DOHH2 (cell line): ENCODE data around the gene GPR119.

Experiments
- H3F3A ChIP-seq: fragments of 200-600 bp; sonication (generic), shearing (Covaris generic); 2 replicates; pipeline ENCODE4 v1.6.0; 2016; ENCODE audit warnings: antibody characterized with exemption, mild to moderate bottlenecking; ENCODE audit not compliant: control insufficient read depth, insufficient read depth
- H3K27ac ChIP-seq: fragments of 200-600 bp; sonication (generic); 2 replicates; pipeline ENCODE4 v1.5.1; 2014; ENCODE audit warnings: low read depth, mild to moderate bottlenecking, low read length, moderate library complexity
- H3K27me3 ChIP-seq: fragments of 200-600 bp; sonication (generic); 2 replicates; pipeline ENCODE4 v1.6.1; 2014; ENCODE audit warnings: mild to moderate bottlenecking, low read length, mixed read lengths; ENCODE audit not compliant: control insufficient read depth
- H3K36me3 ChIP-seq: fragments of 200-600 bp; sonication (generic); 2 replicates; pipeline ENCODE4 v1.6.1; 2014; ENCODE audit warnings: mild to moderate bottlenecking, low read length, moderate library complexity, mixed read lengths; ENCODE audit not compliant: control insufficient read depth
- H3K4me1 ChIP-seq: fragments of 200-600 bp; sonication (generic); 2 replicates; pipeline ENCODE4 v1.6.1; 2014; ENCODE audit warnings: mild to moderate bottlenecking, low read length, mixed read lengths; ENCODE audit not compliant: control insufficient read depth
- H3K4me2 ChIP-seq: fragments of 200-600 bp; sonication (generic); 2 replicates; pipeline ENCODE4 v1.6.0; 2014; ENCODE audit warnings: mild to moderate bottlenecking, low read length, moderate library complexity
- H3K4me3 ChIP-seq: fragments of 200-600 bp; sonication (generic); 2 replicates; pipeline ENCODE4 v1.5.1; 2014; ENCODE audit warnings: mild to moderate bottlenecking, low read length, mixed read lengths
- H3K79me2 ChIP-seq: fragments of 200-600 bp; sonication (generic); 2 replicates; pipeline ENCODE4 v1.6.1; 2014; ENCODE audit warnings: mild to moderate bottlenecking, low read length, mixed read lengths; ENCODE audit not compliant: control insufficient read depth
- H3K9me2 ChIP-seq: fragments of 200-600 bp; sonication (generic); replicated peaks from 2 replicates; pipeline ENCODE4 v1.6.1; 2014; ENCODE audit warnings: mild to moderate bottlenecking, low read length, mixed read lengths; ENCODE audit not compliant: control insufficient read depth
- H3K9me3 ChIP-seq: fragments of 200-600 bp; sonication (generic); 2 replicates; pipeline ENCODE4 v1.6.1; 2014; ENCODE audit warnings: antibody characterized with exemption, low read length, mixed read lengths; ENCODE audit not compliant: control insufficient read depth, insufficient read depth
- H4K20me1 ChIP-seq: fragments of 200-600 bp; sonication (generic); 2 replicates; pipeline ENCODE4 v1.6.0; 2014; ENCODE audit warnings: low read depth, mild to moderate bottlenecking, antibody characterized with exemption, low read length, moderate library complexity; ENCODE audit not compliant: control insufficient read depth, insufficient read depth
- EZH2phosphoT487 ChIP-seq: fragments of 200-600 bp; sonication (generic); IDR thresholded peaks from 2 replicates; pipeline ENCODE4 v1.6.1; 2017; ENCODE audit warnings: borderline replicate concordance, mild to moderate bottlenecking, antibody characterized with exemption, low read length, moderate library complexity, mixed read lengths
- TF ChIP-seq, protein P1 (sequence below): fragments of 200-600 bp; sonication (generic); IDR thresholded peaks from one replicate; pipeline ENCODE4 v1.5.1; 2014; ENCODE audit warnings: antibody characterized with exemption, mild to moderate bottlenecking, low read depth, low read length; ENCODE audit not compliant: poor library complexity, severe bottlenecking

The GPR119 gene

GRCh38 chrX:130418740-130419139 lies 33.3 kb upstream of the GPR119 start:
- H3K27ac ChIP-seq, result no peak overlapping the region
- no peaks in the 10 kb centered on the region for H3K79me2 ChIP-seq
- no peaks in the 10 kb centered on the region for H3K9me3 ChIP-seq
- no peaks in the 10 kb centered on the region for H3K36me3 ChIP-seq
- no peak overlapping the region for H3K4me2 ChIP-seq
- H3K4me1 ChIP-seq, result no peaks in the 10 kb centered on the region
- no peak overlapping the region for H3K4me3 ChIP-seq
- H3K27me3 ChIP-seq, result no peaks in the 10 kb centered on the region
- H4K20me1 ChIP-seq, result no peaks in the 10 kb centered on the region
- H3K9me2 ChIP-seq, result no peaks in the 10 kb centered on the region
- no peaks in the 10 kb centered on the region for H3F3A ChIP-seq
- no peak for TF ChIP-seq EZH2phosphoT487
- TF ChIP-seq, protein P1, sequence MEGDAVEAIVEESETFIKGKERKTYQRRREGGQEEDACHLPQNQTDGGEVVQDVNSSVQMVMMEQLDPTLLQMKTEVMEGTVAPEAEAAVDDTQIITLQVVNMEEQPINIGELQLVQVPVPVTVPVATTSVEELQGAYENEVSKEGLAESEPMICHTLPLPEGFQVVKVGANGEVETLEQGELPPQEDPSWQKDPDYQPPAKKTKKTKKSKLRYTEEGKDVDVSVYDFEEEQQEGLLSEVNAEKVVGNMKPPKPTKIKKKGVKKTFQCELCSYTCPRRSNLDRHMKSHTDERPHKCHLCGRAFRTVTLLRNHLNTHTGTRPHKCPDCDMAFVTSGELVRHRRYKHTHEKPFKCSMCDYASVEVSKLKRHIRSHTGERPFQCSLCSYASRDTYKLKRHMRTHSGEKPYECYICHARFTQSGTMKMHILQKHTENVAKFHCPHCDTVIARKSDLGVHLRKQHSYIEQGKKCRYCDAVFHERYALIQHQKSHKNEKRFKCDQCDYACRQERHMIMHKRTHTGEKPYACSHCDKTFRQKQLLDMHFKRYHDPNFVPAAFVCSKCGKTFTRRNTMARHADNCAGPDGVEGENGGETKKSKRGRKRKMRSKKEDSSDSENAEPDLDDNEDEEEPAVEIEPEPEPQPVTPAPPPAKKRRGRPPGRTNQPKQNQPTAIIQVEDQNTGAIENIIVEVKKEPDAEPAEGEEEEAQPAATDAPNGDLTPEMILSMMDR, result no peak

- no peak overlapping the region for H3K27ac ChIP-seq
- no peaks in the 10 kb centered on the region for H3F3A ChIP-seq
- H3K9me3 ChIP-seq, result no peaks in the 10 kb centered on the region
- no peaks in the 10 kb centered on the region for H3K4me1 ChIP-seq
- H3K36me3 ChIP-seq, result no peaks in the 10 kb centered on the region; the same call in 1 of the 2 replicates
- H3K4me3 ChIP-seq, result no peak overlapping the region
- no peaks in the 10 kb centered on the region for H4K20me1 ChIP-seq
- no peaks in the 10 kb centered on the region for H3K27me3 ChIP-seq
- H3K4me2 ChIP-seq, result no peak overlapping the region
- H3K79me2 ChIP-seq, result no peaks in the 10 kb centered on the region
- TF ChIP-seq, protein P1, result no peak
- TF ChIP-seq EZH2phosphoT487, result no peak
- no peaks in the 10 kb centered on the region for H3K9me2 ChIP-seq
Observed at GRCh38 chrX:130418066-130418465, 32.6 kb upstream of the GPR119 start.

GRCh38 chrX:130416785-130417184 lies 31.3 kb upstream of the GPR119 start:
- no peaks in the 10 kb centered on the region for H3K9me2 ChIP-seq
- TF ChIP-seq EZH2phosphoT487, result no peak
- TF ChIP-seq, protein P1, result no peak
- no peaks in the 10 kb centered on the region for H4K20me1 ChIP-seq
- no peak overlapping the region for H3K27ac ChIP-seq
- peaks cover 6% of the 10 kb centered on the region; the same call in 1 of the 2 replicates for H3K36me3 ChIP-seq
- no peaks in the 10 kb centered on the region for H3F3A ChIP-seq
- no peaks in the 10 kb centered on the region for H3K79me2 ChIP-seq
- H3K9me3 ChIP-seq, result no peaks in the 10 kb centered on the region
- H3K4me1 ChIP-seq, result no peaks in the 10 kb centered on the region
- no peak overlapping the region for H3K4me3 ChIP-seq
- H3K27me3 ChIP-seq, result no peaks in the 10 kb centered on the region
- no peak overlapping the region for H3K4me2 ChIP-seq

- H3K9me2 ChIP-seq, result no peaks in the 10 kb centered on the region
- no peaks in the 10 kb centered on the region for H3K79me2 ChIP-seq
- H3K4me2 ChIP-seq, result no peak overlapping the region
- no peak overlapping the region for H3K27ac ChIP-seq
- H3K36me3 ChIP-seq, result peaks cover 9% of the 10 kb centered on the region
- H3K27me3 ChIP-seq, result no peaks in the 10 kb centered on the region
- H3K4me1 ChIP-seq, result no peaks in the 10 kb centered on the region
- no peak overlapping the region for H3K4me3 ChIP-seq
- H4K20me1 ChIP-seq, result no peaks in the 10 kb centered on the region
- no peaks in the 10 kb centered on the region for H3F3A ChIP-seq
- TF ChIP-seq, protein P1, result no peak
- no peak for TF ChIP-seq EZH2phosphoT487
- no peaks in the 10 kb centered on the region for H3K9me3 ChIP-seq
Observed at GRCh38 chrX:130415201-130415600, 29.7 kb upstream of the GPR119 start.
